Measurements from ENCODE around the gene DIO1. TPM values are rescaled to one million over a fixed set of nuclear protein-coding genes. Genes with fewer than 3 reads are reported as not detected.

Gene DIO1
- total RNA-seq, 1 donor from 2014 or later = not detected

GRCh38 chr1:53889304-53890298 is 4.4 kb upstream of the DIO1 start, which contains the start of gene YIPF1:
Gene YIPF1, minus strand, starts transcription at chr1:53889797. Its CDS starts 860 bp downstream, at chr1:53888937.
- Histone ChIP-seq H3F3A (ENCODE audit: low read depth) (peaks cover 4% of the 10 kb centered on the region), H3K9ac (peak within 1 kb of the TSS; percentile 45), H3K4me1 (peaks cover 4% of the 10 kb centered on the region), H3K4me2 (peak within 1 kb of the TSS; percentile 70), H2AFZ (replicated peaks) (peak within 1 kb of the TSS; percentile 92), H3K27me3 (no peaks in the 10 kb centered on the region), H3K36me3 (peaks cover 5% of the 10 kb centered on the region), H4K20me1 (ENCODE audit: low read depth) (no peaks in the 10 kb centered on the region), H3K27ac (no peak within 1 kb of the TSS), H3K9me3 (ENCODE audit: low read depth) (no peaks in the 10 kb centered on the region), H3K4me3 (peak within 1 kb of the TSS; percentile 84), H3K79me2 (ENCODE audit: low read depth) (peaks cover 3% of the 10 kb centered on the region)
- no peaks in the 10 kb centered on the region for H3K9me3 Mint-ChIP-seq
- H3K4me1 Mint-ChIP-seq = peaks cover 15% of the 10 kb centered on the region
- H3K27me3 Mint-ChIP-seq (ENCODE audit: insufficient read depth, low read depth) = peaks cover 3% of the 10 kb centered on the region
- H3K27ac Mint-ChIP-seq = peak within 1 kb of the TSS; percentile 88
- H3K4me3 Mint-ChIP-seq = peak within 1 kb of the TSS; percentile 98
- peak; percentile 95 for DNase-seq (ENCODE audit: low spot score)
- H3K36me3 Mint-ChIP-seq = no peaks in the 10 kb centered on the region
- TF ChIP-seq EZH2 (IDR thresholded peaks at IDR 0.05) = no peak
- TF ChIP-seq EZH2phosphoT487 (IDR thresholded peaks at IDR 0.05) = no peak

GRCh38 chr1:53890522-53890941 is 3.5 kb upstream of the DIO1 start:
- H3K9me3 ChIP-seq (ENCODE audit: low read depth) = no peaks in the 10 kb centered on the region
- H4K20me1 ChIP-seq (ENCODE audit: low read depth) = no peaks in the 10 kb centered on the region
- no peak overlapping the region for H3K27ac ChIP-seq
- no peak overlapping the region for H3K9ac ChIP-seq
- Mint-ChIP-seq H3K36me3 (no peaks in the 10 kb centered on the region), H3K27me3 (ENCODE audit: insufficient read depth, low read depth) (peaks cover 3% of the 10 kb centered on the region), H3K4me3 (peak overlapping the region; percentile 98), H3K9me3 (no peaks in the 10 kb centered on the region), H3K27ac (peak overlapping the region; percentile 47), H3K4me1 (peaks cover 15% of the 10 kb centered on the region)
- H2AFZ ChIP-seq (replicated peaks) = peak overlapping the region; percentile 92
- no peaks in the 10 kb centered on the region for H3K27me3 ChIP-seq
- H3K36me3 ChIP-seq = peaks cover 5% of the 10 kb centered on the region
- no peak for TF ChIP-seq CTCF (IDR thresholded peaks at IDR 0.05)
- no peak for TF ChIP-seq EZH2 (IDR thresholded peaks at IDR 0.05)
- no peak for TF ChIP-seq EZH2phosphoT487 (IDR thresholded peaks at IDR 0.05)
- H3K4me1 ChIP-seq = peaks cover 4% of the 10 kb centered on the region
- H3K79me2 ChIP-seq (ENCODE audit: low read depth) = peaks cover 3% of the 10 kb centered on the region
- peak overlapping the region; percentile 70 for H3K4me2 ChIP-seq
- no peak overlapping the region for H3K4me3 ChIP-seq
- peaks cover 4% of the 10 kb centered on the region for H3F3A ChIP-seq (ENCODE audit: low read depth)
- no peak for DNase-seq (ENCODE audit: low spot score)

GRCh38 chr1:53891018-53891417 is 3.0 kb upstream of the DIO1 start:
- H2AFZ ChIP-seq (replicated peaks) = no peak overlapping the region
- H3K27me3 ChIP-seq = no peaks in the 10 kb centered on the region
- H3K79me2 ChIP-seq (ENCODE audit: low read depth) = peaks cover 3% of the 10 kb centered on the region
- no peaks in the 10 kb centered on the region for H3K9me3 ChIP-seq (ENCODE audit: low read depth)
- Mint-ChIP-seq H3K27ac (no peak overlapping the region), H3K4me3 (no peak overlapping the region), H3K36me3 (no peaks in the 10 kb centered on the region), H3K9me3 (no peaks in the 10 kb centered on the region), H3K27me3 (ENCODE audit: insufficient read depth, low read depth) (peaks cover 3% of the 10 kb centered on the region), H3K4me1 (peaks cover 15% of the 10 kb centered on the region)
- H3K9ac ChIP-seq = no peak overlapping the region
- H3K36me3 ChIP-seq = peaks cover 5% of the 10 kb centered on the region
- no peaks in the 10 kb centered on the region for H4K20me1 ChIP-seq (ENCODE audit: low read depth)
- TF ChIP-seq CTCF (IDR thresholded peaks at IDR 0.05) (no peak), EZH2 (IDR thresholded peaks at IDR 0.05) (no peak), EZH2phosphoT487 (IDR thresholded peaks at IDR 0.05) (no peak)
- H3K4me1 ChIP-seq = peaks cover 4% of the 10 kb centered on the region
- H3K4me3 ChIP-seq = no peak overlapping the region
- no peak for DNase-seq (ENCODE audit: low spot score)
- H3F3A ChIP-seq (ENCODE audit: low read depth) = peaks cover 4% of the 10 kb centered on the region
- no peak overlapping the region for H3K4me2 ChIP-seq
- H3K27ac ChIP-seq = no peak overlapping the region
